HepG2 (cell line): ENCODE results near the gene DDHD1. TPM values are rescaled to one million over a fixed set of nuclear protein-coding genes. Genes with fewer than 3 reads are reported as not detected.

ENCODE experiments used
- ATAC-seq: fragments of 200-7000 bp; cut with Tn5 transposase; 3 replicates; pipeline ENCODE4 v1.9.1; 2020; ENCODE audit warnings: mild to moderate bottlenecking, moderate library complexity
- BruUV-seq: library from RNA; stranded (reverse); fragments of 400-500 nt; replicated peaks from 2 replicates; lab custom pipeline; 2021; lab: Mats Ljungman, UMichigan
- CTCF ChIA-PET: fragments of 300-600 bp; formaldehyde crosslinking; extraction: SDS; loops from one replicate; lab custom pipeline; 2021; ENCODE audit warnings: low total read pairs, inconsistent platforms, low intra/inter-chr PET ratio; lab: Yijun Ruan, JAX
- POLR2A ChIA-PET: fragments of 350-600 bp; sonication (Branson Sonifier 250); formaldehyde crosslinking; loops from one replicate; lab custom pipeline; 2020; ENCODE audit warnings: antibody characterized with exemption, inconsistent platforms; lab: Yijun Ruan, JAX
- DNase-seq: peaks from one replicate; pipeline ENCODE4 v3.0.0-alpha.2; 2015; ENCODE audit warnings: low spot score
- FAIRE-seq: peaks from 3 replicates; lab custom pipeline; 2011; peaks lifted over from hg19 to GRCh38; lab: Jason Lieb, UNC
- H2AFZ ChIP-seq: one replicate; pipeline ENCODE4 v1.6.1; 2011; ENCODE audit warnings: low read length, inconsistent platforms
- H3K27ac ChIP-seq: fragments of 300-600 bp; 3 replicates; pipeline ENCODE4 v1.8.0; 2011; ENCODE audit warnings: mixed run types, mild to moderate bottlenecking, mixed read lengths, low read length, inconsistent platforms; ENCODE audit not compliant: insufficient read depth; ENCODE audit errors: extremely low read length
- H3K27me3 ChIP-seq, 2 experiments: fragments of 200-600 bp in 1 of 2; 2 replicates in 1 of 2; 3 replicates in 1 of 2; pipeline versions ENCODE4 v1.6.0 to v1.8.0; 2011; ENCODE audit warnings: low read length in 2 of 2, mild to moderate bottlenecking in 2 of 2, moderate library complexity in 2 of 2, inconsistent platforms in 1 of 2; ENCODE audit not compliant: insufficient read depth in 2 of 2, control insufficient read depth in 1 of 2
- H3K36me3 ChIP-seq, 2 experiments: fragments of 200-600 bp in 1 of 2; replicated peaks in 1 of 2; 2 replicates in 1 of 2; 3 replicates in 1 of 2; pipeline versions ENCODE4 v1.5.1 to v1.8.0; 2011; ENCODE audit warnings: low read length in 2 of 2, inconsistent platforms in 1 of 2; ENCODE audit not compliant: insufficient read depth in 2 of 2, control insufficient read depth in 1 of 2
- H3K4me1 ChIP-seq: 2 replicates; pipeline ENCODE4 v1.5.1; 2012; ENCODE audit warnings: low read length, inconsistent platforms; ENCODE audit not compliant: insufficient read depth
- H3K4me2 ChIP-seq: 2 replicates; pipeline ENCODE4 v1.6.0; 2011; ENCODE audit warnings: low read depth, low read length, inconsistent platforms
- H3K4me3 ChIP-seq, 3 experiments: fragments of 200-600 bp in 1 of 3; sonication (generic), shearing (Covaris generic) in 1 of 3; replicated peaks in 1 of 3; 2 replicates each; pipeline ENCODE4 v1.5.1; 2011 to 2016; ENCODE audit warnings: low read length in 3 of 3, inconsistent platforms in 2 of 3, low read depth in 2 of 3, mild to moderate bottlenecking in 2 of 3, control low read depth in 1 of 3, mixed read lengths in 1 of 3; ENCODE audit not compliant: insufficient read depth in 1 of 3
- H3K79me2 ChIP-seq: one replicate; pipeline ENCODE4 v1.6.1; 2011; ENCODE audit warnings: low read length, inconsistent platforms; ENCODE audit not compliant: insufficient read depth
- H3K9ac ChIP-seq: 2 replicates; pipeline ENCODE4 v1.6.0; 2011; ENCODE audit warnings: mild to moderate bottlenecking, low read depth, low read length, inconsistent platforms; ENCODE audit not compliant: insufficient read depth
- H3K9me3 ChIP-seq: 2 replicates; pipeline ENCODE4 v1.5.1; 2012; ENCODE audit warnings: mild to moderate bottlenecking, low read length
- H4K20me1 ChIP-seq: 2 replicates; pipeline ENCODE4 v1.6.0; 2011; ENCODE audit warnings: inconsistent platforms, mild to moderate bottlenecking, low read length, moderate library complexity; ENCODE audit not compliant: insufficient read depth
- AGO2 ChIP-seq: fragments of 200-400 bp; formaldehyde crosslinking; optimal IDR thresholded peaks from 2 replicates; pipeline ENCODE3; 2017; ENCODE audit warnings: mild to moderate bottlenecking, low read depth, low read length, moderate library complexity
- ATF7-NPFF ChIP-seq: sonication (generic); formaldehyde crosslinking; IDR thresholded peaks from 2 replicates; pipeline ENCODE4 v1.8.1; 2023; ENCODE audit warnings: mild to moderate bottlenecking, low read depth, missing genetic modification reagents, moderate library complexity
- FOXA1 ChIP-seq, 2 experiments: fragments of 450-650 bp in 1 of 2; sonication (generic) in 1 of 2; formaldehyde crosslinking in 1 of 2; IDR thresholded peaks; 2 replicates each; pipeline versions ENCODE4 v1.4.0 to v1.6.1; 2016 to 2020; ENCODE audit warnings: missing genetic modification reagents in 1 of 2
- FOXJ3 ChIP-seq: sonication (generic); formaldehyde crosslinking; IDR thresholded peaks from 2 replicates; pipeline ENCODE4 v1.4.0; 2020; ENCODE audit warnings: missing genetic modification reagents, mild to moderate bottlenecking, borderline replicate concordance
- KDM2A ChIP-seq: sonication (generic); formaldehyde crosslinking; IDR thresholded peaks from 2 replicates; pipeline ENCODE4 v1.4.0; 2020; ENCODE audit warnings: low read depth, missing genetic modification reagents, borderline replicate concordance
- KLF16 ChIP-seq, 2 experiments: sonication (generic) in 1 of 2; formaldehyde crosslinking in 1 of 2; IDR thresholded peaks; 2 replicates each; pipeline versions ENCODE4 v1.6.1 to v1.8.0; 2016 to 2023; ENCODE audit warnings: missing genetic modification reagents in 2 of 2, missing compliant biosample characterization in 1 of 2
- NFKB2 ChIP-seq: sonication (generic); formaldehyde crosslinking; IDR thresholded peaks from 2 replicates; pipeline ENCODE4 v1.4.0; 2020; ENCODE audit warnings: missing genetic modification reagents, borderline replicate concordance
- PTBP1 ChIP-seq: fragments of 200-400 bp; formaldehyde crosslinking; IDR thresholded peaks from 2 replicates; pipeline ENCODE4 v1.6.1; 2018; ENCODE audit warnings: low read length, low read depth; ENCODE audit not compliant: poor library complexity, severe bottlenecking
- SATB2 ChIP-seq: sonication (generic); formaldehyde crosslinking; IDR thresholded peaks from 2 replicates; pipeline ENCODE4 v1.5.0; 2020; ENCODE audit warnings: missing genetic modification reagents
- SIN3A ChIP-seq: IDR thresholded peaks from 2 replicates; pipeline ENCODE4 v1.6.1; 2011; ENCODE audit warnings: low read depth, mild to moderate bottlenecking, control low read depth, low read length, borderline replicate concordance
- SNAPC2 ChIP-seq: sonication (generic); formaldehyde crosslinking; IDR thresholded peaks from 2 replicates; pipeline ENCODE4 v1.8.1; 2022; ENCODE audit warnings: mild to moderate bottlenecking, missing genetic modification reagents
- ZNF280B ChIP-seq: sonication (generic); formaldehyde crosslinking; IDR thresholded peaks from 2 replicates; pipeline ENCODE4 v1.5.0; 2020; ENCODE audit warnings: missing genetic modification reagents, mild to moderate bottlenecking, borderline replicate concordance
- ZNF33B ChIP-seq: sonication (generic); formaldehyde crosslinking; IDR thresholded peaks from 2 replicates; pipeline ENCODE4 v1.5.1; 2020; ENCODE audit warnings: mild to moderate bottlenecking, missing genetic modification reagents
- ZNF652 ChIP-seq: IDR thresholded peaks from 2 replicates; pipeline ENCODE4 v1.6.1; 2016; ENCODE audit warnings: low read depth, borderline replicate concordance
- WGBS: methylation state at CpG from one replicate; pipeline ENCODE4 v1.1.6; 2017; ENCODE audit warnings: low lambda C conversion rate; 5-methylcytosine and 5-hydroxymethylcytosine counted together
- in situ Hi-C: cut with HindIII; loops from 2 replicates; pipeline ENCODE4 v1.10.0; 2017; ENCODE audit warnings: low pct_unique_long_range_greater_than_20kb; ENCODE audit not compliant: extremely low pct_ligation_motif_present
- intact Hi-C: fragments of 100-400 bp; cut with micrococcal nuclease; formaldehyde crosslinking; loops from one replicate; pipeline ENCODE4 v1.10.0; 2022; ENCODE audit not compliant: unreplicated experiment
- polyA plus RNA-seq, 8 experiments: library from polyadenylated mRNA; depleted of rRNA in 3 of 8; stranded (reverse) in 7 of 8; unstranded in 1 of 8; fragments of >200 nt; fragmentation: Illumina TruSeq in 4 of 8; extraction: Trizol in 4 of 8; gene quantifications; 2 replicates each; pipeline versions ENCODE4 v1.2.1 to v1.2.3, GENCODE V29; 2011 to 2016; ENCODE audit warnings: low read depth in 4 of 8, missing spikeins in 1 of 8, mixed read lengths in 1 of 8; ENCODE audit not compliant: insufficient read depth in 1 of 8
- total RNA-seq, 5 experiments: library from RNA; depleted of rRNA; stranded (reverse); fragments of >200 nt; fragmentation: Illumina TruSeq; extraction: Trizol; gene quantifications; 2 replicates each; pipeline ENCODE4 v1.2.3, GENCODE V29; 2016; ENCODE audit warnings: low read depth in 1 of 5
- TF ChIP-seq, protein P1 (sequence below): sonication (generic); formaldehyde crosslinking; IDR thresholded peaks from 2 replicates; pipeline ENCODE4 v1.5.0; 2020; ENCODE audit warnings: mild to moderate bottlenecking, missing genetic modification reagents, borderline replicate concordance
- TF ChIP-seq, protein P2 (sequence below): IDR thresholded peaks from 2 replicates; pipeline ENCODE4 v1.6.1; 2018; ENCODE audit warnings: missing genetic modification reagents, mild to moderate bottlenecking, missing compliant biosample characterization

The DDHD1 gene
- total and polyA plus RNA-seq, 2 of the 13 experiments (the other 11 are each of a cell fraction or from before 2014, with no cell fraction given) = 4.6 to 8.3 TPM

- 0% methylated on average over 20 of the region's 73 CpGs for WGBS
- no peaks in the 10 kb centered on the region for H3K9me3 ChIP-seq
- intact Hi-C loops (no loop called here), in situ Hi-C loops (no loop called here)
- H4K20me1 ChIP-seq = peaks cover 8% of the 10 kb centered on the region; the same call in 1 of the 2 replicates
- H3K36me3 ChIP-seq = no peaks in the 10 kb centered on the region
- POLR2A ChIA-PET = interaction anchor here (1.3 to 1.5 kb wide), 2 partner anchors 10 to 126 kb away, joined by 3 to 6 read pairs; no protein-coding TSS in a partner anchor
- H3K4me3 ChIP-seq = peak overlapping the region; percentile 82 to 87 (median 87)
- no peak for FAIRE-seq
- no peaks in the 10 kb centered on the region for H3K27me3 ChIP-seq
- H2AFZ ChIP-seq = no peak overlapping the region
- peaks cover 45% of the 10 kb centered on the region for H3K4me1 ChIP-seq
- ATAC-seq = peak; percentile 63
- peak overlapping the region; percentile 69 for H3K27ac ChIP-seq
- H3K9ac ChIP-seq = peak overlapping the region; percentile 70
- no peak for DNase-seq
- CTCF ChIA-PET = no interaction called here
- no TSS peak for BruUV-seq
- H3K79me2 ChIP-seq = peaks cover 31% of the 10 kb centered on the region
- H3K4me2 ChIP-seq = peak overlapping the region; percentile 80
- TF ChIP-seq ZNF652 (CRISPR knock-in tag) (no peak), AGO2 (peak; percentile 22), NFKB2 (no peak), KLF16 (CRISPR knock-in tag; IDR thresholded peaks at IDR 0.05) (0 out of 4 replicates have a peak, but pooled peaks of 1 of the 2 experiments have one; percentile 11), KDM2A (CRISPR knock-in tag) (no peak; the same call in 1 of the 2 replicates), SNAPC2 (CRISPR knock-in tag) (no peak), SIN3A (peak; percentile 10; the same call in 1 of the 2 replicates), PTBP1 (no peak), ZNF280B (CRISPR knock-in tag) (peak; percentile 61), SATB2 (0 out of 2 replicates have a peak, but pooled peaks have one; percentile 10), ATF7-NPFF (CRISPR knock-in tag) (peak; percentile 80; the same call in 1 of the 2 replicates), FOXA1 (IDR thresholded peaks at IDR 0.05) (no peak), FOXA1 (CRISPR knock-in tag; IDR thresholded peaks at IDR 0.05) (no peak), FOXJ3 (CRISPR knock-in tag) (no peak), ZNF33B (CRISPR knock-in tag) (0 out of 2 replicates have a peak, but pooled peaks have one; percentile 8)
- TF ChIP-seq, protein P1, sequence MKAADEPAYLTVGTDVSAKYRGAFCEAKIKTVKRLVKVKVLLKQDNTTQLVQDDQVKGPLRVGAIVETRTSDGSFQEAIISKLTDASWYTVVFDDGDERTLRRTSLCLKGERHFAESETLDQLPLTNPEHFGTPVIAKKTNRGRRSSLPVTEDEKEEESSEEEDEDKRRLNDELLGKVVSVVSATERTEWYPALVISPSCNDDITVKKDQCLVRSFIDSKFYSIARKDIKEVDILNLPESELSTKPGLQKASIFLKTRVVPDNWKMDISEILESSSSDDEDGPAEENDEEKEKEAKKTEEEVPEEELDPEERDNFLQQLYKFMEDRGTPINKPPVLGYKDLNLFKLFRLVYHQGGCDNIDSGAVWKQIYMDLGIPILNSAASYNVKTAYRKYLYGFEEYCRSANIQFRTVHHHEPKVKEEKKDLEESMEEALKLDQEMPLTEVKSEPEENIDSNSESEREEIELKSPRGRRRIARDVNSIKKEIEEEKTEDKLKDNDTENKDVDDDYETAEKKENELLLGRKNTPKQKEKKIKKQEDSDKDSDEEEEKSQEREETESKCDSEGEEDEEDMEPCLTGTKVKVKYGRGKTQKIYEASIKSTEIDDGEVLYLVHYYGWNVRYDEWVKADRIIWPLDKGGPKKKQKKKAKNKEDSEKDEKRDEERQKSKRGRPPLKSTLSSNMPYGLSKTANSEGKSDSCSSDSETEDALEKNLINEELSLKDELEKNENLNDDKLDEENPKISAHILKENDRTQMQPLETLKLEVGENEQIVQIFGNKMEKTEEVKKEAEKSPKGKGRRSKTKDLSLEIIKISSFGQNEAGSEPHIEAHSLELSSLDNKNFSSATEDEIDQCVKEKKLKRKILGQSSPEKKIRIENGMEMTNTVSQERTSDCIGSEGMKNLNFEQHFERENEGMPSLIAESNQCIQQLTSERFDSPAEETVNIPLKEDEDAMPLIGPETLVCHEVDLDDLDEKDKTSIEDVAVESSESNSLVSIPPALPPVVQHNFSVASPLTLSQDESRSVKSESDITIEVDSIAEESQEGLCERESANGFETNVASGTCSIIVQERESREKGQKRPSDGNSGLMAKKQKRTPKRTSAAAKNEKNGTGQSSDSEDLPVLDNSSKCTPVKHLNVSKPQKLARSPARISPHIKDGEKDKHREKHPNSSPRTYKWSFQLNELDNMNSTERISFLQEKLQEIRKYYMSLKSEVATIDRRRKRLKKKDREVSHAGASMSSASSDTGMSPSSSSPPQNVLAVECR (CRISPR knock-in tag) = peak; percentile 44
- TF ChIP-seq, protein P2, sequence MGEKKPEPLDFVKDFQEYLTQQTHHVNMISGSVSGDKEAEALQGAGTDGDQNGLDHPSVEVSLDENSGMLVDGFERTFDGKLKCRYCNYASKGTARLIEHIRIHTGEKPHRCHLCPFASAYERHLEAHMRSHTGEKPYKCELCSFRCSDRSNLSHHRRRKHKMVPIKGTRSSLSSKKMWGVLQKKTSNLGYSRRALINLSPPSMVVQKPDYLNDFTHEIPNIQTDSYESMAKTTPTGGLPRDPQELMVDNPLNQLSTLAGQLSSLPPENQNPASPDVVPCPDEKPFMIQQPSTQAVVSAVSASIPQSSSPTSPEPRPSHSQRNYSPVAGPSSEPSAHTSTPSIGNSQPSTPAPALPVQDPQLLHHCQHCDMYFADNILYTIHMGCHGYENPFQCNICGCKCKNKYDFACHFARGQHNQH (CRISPR knock-in tag) = 0 out of 2 replicates have a peak, but pooled peaks have one; percentile 15
Observed at GRCh38 chr14:53152184-53152886, 788 bp downstream of the DDHD1 start.
